GM18511 (cell line): ENCODE results near the gene CHCHD3.
A peak's percentile ranks its signal among the peaks of the same experiment; 100 is the strongest.
"Not testable (repeated sequence)": the region's sequence is repeated elsewhere in the genome, so short reads cannot be mapped to it uniquely, and the experiment has no call there.

Experiments
- ATAC-seq: cut with Tn5 transposase; IDR thresholded peaks from one replicate; pipeline ENCODE4 v1.9.1; 2021; ENCODE audit warnings: mild to moderate bottlenecking, moderate library complexity; ENCODE audit not compliant: unreplicated experiment

CHCHD3 gene

DNA sequence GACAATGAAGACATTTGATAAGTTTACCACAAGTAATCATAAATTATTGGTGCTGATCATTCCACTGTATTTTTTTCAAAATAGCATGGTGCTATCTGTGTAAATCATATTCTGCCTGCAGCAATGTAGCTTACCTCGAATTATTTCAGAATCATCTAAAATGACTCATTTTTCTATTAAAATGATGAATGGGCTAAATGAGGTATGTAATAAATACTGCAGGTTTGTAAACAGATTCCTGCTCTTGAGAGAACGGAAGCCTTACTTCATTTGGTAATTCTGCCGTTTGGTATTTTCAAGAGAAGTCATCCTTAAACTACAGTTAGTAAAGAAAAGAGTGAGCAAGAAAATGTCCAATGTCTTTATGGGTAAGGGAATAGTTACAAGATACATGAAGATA, 115.9 kb downstream of the CHCHD3 start:
- no peak for ATAC-seq

DNA sequence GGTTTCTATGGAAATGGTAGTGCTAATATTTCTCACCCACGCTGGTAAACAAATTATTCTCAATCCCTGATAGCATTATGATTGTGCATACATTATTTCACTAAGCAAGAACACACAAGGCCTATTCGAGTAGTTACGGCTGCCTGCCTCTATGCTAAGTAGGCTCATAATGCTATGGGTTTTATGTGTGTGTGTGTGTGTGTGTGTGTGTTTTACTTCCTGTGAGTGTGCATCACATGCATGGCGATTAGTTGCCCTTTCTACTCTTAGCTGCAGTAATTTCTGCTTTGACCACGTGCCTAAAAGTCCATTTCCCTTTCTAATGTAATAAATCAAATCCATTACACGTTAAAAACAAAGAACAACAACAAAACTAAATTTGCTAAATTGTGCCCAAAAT, 117.0 kb downstream of the CHCHD3 start:
- no peak for ATAC-seq

DNA sequence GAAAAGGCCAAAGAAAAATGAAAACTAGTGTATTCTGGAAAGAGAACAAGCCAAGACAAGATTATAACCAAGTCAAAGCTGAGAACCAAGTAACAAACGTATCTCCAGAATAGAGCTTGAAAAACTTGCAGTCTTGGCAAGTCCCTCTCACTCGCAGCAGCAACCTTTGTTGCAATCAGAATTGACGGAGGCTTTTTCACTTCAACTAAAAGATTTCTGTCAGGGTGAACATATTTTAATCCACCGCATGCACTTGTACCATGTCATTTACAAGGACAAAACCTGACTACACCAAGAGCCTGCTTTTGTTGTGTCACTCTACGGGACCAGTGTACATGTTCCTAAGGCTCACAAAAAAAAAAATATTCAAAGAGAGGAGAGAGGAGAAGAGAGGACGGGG, 122.0 kb downstream of the CHCHD3 start:
- no peak for ATAC-seq

DNA sequence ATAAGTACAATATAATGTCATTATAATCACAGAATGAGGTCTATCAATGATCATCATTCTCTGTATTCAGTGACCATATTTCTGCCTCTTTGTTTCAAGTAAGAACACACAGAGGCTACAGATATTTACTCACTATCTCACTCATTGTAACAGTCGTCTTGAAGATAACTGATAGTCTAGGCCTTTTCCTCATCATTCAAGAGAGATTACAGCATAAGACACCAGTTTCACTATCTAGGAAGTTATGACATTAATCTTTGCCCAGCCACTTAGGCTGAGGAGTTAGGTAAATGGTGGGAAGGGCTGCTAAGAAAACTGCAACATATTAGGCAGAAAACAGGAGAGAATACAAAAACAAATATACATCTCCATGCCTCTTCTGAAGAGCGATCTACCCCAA, 125.3 kb downstream of the CHCHD3 start:
- ATAC-seq: no peak

DNA sequence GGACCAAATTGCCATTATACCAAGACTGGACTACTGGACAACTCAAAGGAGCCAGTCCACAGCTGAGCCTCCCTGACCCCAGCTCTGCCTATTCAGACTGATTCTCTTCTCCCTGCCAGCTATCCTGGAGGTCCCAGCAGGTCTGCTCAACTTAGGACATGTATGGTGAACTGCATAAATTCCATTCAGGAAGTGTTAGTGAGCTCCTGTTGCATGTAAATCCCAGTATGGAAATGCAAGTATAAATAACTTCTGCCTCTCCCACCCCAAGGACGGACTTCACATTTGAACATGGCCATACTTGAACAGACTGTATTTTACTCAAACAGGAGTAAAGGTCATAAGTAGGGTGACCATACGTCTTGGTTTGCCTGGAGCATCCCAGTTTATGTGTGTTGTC, 128.4 kb downstream of the CHCHD3 start:
- no peak for ATAC-seq

DNA sequence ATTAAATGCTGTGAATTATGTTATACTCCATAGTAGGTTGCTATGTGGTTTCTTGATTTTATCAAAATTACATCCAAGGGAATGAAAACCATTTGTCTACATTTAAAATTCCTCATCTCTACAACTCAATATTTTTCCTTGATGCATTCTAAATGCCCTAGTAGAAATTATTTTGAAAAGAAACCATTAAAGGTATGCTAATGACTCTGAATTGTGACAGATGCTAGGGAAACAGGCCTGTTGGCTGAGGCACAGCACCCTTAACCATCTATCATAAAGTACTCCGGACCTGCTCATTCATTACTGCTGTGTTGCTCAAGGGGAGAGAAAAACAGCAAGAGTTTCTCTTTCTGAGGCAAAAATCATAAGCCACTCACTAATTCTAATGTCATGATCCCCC, 131.2 kb downstream of the CHCHD3 start:
- ATAC-seq: no peak

DNA sequence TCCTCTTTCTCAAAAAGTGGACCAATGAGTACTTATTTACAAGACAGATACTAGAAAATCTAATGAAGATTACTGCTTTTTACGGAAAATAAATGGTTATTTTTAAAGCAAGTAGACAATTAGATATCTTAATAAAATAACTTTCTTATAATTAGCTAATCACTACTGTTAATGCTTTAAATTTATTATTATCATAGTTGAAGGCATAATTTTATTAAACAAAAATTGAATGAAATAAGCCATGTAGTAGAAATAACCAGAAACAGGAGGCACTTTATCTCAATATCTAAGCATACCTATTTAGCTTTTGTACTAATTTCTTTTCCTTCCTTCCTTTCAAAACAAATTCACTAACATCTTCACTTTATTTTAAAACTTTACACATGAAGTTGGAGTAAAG, 134.9 kb downstream of the CHCHD3 start:
- no peak for ATAC-seq

DNA sequence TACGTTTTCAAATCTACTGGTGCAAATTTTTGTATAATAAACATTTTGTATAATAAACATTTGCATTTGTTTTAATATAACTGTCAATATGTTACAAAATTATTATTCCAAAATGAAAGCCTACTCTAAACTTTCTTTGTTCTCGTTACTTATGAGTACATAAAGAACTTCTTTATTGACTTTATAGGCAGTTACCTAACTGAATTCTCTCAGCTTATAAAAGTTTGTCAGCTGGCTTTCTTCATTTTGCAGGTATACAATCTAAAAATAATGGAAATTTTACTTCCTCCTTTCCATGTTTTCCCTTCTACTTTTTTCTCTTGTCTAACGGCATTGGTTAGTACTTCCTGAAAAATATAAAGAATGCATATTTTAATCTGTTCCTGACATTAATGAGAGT, 137.1 kb downstream of the CHCHD3 start:
- ATAC-seq: no peak

DNA sequence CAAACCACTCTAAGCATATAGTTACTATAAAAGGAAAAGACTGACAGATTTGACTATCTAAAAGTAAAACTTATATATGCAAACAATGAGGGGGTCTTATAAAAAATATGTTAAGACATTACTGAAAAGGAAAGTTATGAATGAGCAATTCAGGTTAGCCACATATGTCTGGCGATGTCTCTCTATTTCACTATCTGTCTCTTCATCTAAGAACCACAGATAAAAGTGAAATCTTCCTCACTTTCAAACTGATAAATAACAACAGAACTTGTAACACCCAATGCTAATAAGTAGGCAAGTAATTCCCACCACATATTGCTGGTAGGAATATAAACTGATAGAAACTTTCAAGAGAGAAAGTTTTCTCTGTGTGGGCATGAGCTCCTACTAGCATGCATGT, 138.2 kb downstream of the CHCHD3 start:
- ATAC-seq: no peak

DNA sequence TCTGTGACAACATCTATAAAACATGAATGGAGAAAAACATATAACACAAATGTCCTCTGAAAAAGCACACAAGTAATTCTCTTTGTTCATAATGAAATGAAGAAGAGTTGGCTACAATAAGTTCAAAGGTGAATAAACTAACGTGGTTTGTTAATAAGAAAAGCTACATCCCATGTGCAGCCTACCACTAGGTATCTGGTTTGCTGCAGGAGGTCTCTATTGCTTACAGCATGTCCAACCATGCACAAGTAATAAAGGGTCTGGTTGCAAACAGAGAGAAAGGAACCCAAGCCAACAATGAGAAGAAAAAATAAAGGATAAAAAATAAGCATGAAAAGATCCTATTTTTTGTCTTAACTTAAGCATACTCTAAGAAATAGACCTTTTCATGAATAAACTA, 139.2 kb downstream of the CHCHD3 start:
- ATAC-seq: no peak

DNA sequence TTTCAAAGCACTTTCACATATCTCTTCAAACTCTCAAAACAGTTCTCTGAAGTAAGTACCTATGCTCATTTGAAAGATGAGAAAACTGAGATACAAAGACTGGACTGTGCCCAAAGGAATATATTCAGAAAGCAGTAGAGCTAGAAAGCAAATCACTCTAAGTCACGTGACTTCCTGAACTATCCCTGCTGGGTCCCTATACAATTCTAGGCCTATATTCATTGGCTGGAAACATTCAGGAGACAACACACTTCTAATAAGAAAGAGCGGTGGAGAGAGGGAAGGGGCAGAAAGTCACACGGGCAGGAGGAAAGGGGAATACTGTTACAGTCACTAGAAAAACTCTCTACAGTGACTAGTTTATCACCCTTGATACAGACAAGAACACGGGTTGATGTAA, 140.0 kb downstream of the CHCHD3 start:
- ATAC-seq: no peak

DNA sequence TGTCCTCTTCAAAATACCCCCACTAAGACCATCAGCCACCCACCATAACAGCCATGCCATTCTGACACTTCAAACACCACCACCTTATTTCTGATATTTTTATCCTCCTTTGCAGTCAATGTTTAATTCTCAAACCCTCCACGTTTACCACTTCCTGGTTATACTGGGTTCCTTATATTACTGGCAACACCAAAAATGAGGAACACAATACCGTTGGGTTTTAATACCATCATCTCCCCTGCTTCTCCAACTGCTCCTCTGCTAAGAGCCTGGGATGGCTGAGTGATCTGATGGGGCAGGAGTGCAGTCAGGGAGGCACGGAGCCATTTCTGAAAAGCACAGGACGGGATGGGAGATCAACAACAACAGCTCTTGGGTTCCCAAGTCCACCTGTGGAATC, 140.5 kb downstream of the CHCHD3 start:
- no peak for ATAC-seq

DNA sequence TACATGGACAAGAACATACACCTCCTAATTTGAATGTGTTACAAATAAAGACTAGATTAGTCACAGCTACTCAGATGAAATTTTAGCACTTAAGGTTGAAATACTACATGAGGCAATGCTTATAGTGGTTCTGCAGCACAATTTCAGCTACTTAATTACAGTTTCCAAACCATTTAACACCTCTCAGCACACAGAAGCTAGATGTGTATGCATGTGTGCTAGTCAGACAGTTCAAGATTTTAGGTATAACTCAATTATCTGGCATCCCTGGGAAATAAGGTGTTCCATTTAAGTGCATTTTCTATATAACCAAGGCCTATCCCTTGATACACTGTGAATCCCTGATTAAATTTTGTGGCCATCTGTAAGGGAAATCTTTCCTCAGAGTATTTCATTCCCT, 141.8 kb downstream of the CHCHD3 start:
- ATAC-seq: no peak

DNA sequence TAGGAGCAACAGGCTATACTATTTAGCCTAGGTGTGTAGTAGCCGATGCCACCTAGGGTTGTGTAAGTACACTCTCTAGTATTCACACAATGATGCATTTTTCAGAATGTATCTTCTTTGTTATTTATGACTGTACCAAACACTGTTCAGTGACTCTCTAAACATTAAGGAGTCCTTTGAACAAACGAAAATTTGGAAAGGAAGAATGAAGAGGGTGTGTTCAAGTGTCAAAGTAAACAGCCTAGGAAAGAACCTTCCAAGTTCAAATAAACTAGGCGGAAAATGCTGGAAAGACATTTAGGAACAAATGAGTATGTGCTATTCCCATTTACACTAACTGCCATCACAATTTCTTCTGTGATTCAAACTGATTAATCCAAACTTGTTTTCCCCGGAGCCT, 142.4 kb downstream of the CHCHD3 start:
- no peak for ATAC-seq

DNA sequence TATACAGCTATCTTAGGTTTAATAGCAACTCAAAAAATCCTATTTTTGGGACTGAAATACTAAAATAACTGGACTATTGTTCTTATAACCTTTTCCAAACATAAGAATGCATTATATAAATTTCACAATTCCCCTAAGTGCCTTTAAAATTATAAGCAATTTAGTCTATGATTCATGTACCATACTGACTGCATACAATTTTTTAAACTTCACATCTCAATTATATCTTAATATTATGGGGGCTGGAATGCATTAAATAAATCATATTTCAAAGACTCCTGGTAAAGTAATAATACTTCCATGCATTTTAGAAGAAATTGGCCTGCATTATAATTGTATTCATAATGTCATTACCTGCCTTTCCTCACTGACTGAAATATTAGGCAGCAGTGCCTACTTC, 144.6 kb downstream of the CHCHD3 start:
- ATAC-seq: no peak

DNA sequence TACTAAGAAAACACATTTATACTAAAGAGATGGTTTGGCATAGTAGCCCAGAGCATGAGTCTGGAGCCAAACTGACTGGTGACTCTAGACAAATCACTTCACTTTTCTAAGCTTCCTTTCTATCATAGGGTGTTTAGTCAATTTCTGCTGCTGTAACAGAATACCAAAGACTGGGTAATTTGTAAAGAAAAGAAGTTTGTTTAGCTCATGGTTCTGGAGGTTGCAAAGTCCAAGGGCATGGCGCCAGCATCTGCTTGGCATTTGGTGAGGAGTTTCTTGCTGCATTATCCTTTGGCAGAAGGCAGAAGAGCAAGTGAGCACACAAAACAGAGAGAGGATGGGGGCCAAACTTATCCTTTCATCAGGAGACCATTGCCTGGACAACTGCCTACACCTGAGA, 146.3 kb downstream of the CHCHD3 start:
- no peak for ATAC-seq

DNA sequence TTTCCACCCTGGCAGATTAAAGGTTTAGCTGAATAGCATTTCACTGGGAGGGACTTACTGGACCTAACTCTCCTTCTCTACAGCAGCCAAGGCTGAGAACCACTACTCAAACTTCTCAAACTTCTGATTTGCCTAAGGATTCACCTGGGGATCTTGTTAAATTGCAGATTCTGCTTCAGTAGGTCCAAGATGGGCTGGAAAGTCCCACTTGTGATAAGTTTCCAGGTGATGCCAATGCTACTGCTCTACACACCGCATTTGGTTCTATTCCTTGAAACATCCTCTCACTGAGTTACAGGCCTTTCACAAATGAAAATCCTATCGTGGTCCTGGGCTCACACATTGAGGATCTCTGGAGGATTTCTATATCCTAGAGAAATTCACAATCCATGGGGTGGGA, 147.9 kb downstream of the CHCHD3 start:
- peak; percentile 46 for ATAC-seq

DNA sequence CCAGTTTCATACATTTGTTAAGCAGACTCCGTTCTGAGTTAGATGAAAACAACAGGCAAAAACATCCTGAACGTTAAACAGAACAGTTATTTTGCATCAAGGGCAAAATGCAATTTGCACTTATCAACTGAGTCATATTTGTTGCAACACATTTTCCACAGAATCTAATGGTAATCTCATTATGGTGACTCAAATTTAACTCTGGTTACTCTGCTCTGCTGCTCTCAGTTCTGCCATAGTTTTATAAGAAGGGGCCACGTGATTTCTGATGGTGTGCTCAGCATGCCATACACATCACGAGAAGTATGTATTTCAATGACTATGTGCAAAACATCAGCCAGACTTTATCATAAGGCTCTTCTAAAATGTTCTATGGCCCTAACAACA, 148.8 kb downstream of the CHCHD3 start:
- peak; percentile 64 for ATAC-seq

DNA sequence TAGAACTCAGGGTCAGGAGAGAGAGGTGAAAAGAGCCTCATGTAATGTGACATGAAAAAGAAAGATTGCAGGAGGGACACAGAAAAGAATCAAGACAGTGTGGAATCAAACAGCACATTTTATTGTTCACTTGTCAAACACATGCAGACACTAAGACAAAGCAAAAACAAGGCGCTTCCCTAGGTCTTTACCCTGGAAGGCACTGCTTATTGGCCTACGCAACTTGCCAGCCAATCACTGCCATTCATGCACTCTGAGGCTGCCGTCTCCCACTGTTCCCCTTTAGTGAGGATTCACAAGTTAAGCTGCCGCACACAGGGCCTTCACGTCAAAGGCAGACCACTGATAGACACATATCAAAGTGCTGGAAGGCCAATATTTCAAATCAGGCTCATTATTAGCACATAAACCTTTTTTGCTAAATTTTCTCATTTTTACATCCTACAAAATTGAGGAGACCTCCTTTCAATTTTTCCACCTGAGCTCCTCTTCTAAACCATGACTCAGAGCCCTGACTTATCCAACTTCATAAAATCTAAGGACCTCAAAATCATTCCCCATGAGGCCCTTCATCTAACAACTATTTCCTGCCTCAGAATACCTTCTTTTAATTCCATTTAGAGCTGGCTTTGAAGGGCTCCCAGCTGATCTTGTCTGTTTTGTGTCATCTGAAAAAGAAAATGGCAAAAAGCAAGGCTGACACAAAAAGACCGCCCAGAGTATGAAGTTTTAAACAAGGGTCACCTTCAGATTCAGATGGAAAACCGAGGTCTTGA, 149.4 kb downstream of the CHCHD3 start:
- ATAC-seq: no peak

DNA sequence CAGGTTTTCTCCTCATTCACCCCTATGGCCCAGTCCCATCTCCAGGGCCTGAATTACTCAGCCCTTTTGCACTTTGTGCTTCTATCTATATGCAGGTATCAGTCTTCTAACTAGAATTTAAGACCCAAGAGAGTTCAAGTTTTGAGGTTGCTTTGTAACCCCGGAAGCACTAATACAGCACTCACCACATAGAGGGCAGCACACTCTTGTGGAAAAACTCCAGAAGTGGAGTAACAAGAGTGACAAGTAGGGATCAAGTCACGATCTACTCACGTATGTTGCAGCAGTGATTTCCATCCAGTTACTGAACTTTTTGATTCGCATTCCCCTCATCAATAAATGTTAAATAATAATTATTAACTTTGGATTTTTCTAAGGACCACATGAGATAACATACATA, 151.0 kb downstream of the CHCHD3 start:
- ATAC-seq: no peak

DNA sequence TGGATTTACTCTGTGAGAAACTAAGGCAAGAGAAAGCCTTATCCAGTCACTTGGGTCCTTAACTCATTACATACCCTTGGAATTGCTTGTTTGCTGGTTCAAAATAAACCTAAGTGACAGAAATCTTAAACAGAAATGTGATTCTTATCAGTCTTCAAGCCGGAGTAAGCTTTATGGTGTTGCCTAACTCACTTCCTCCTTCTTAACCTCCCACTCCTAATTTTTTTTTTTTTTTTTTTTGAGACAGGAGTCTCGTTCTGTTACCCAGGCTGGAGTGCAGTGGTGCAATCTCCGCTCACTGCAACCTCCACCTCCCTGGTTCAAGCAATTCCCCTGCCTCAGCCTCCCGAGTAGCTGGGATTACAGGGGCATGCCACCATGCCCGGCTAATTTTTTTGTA, 151.9 kb downstream of the CHCHD3 start:
- ATAC-seq: not testable (repeated sequence)

DNA sequence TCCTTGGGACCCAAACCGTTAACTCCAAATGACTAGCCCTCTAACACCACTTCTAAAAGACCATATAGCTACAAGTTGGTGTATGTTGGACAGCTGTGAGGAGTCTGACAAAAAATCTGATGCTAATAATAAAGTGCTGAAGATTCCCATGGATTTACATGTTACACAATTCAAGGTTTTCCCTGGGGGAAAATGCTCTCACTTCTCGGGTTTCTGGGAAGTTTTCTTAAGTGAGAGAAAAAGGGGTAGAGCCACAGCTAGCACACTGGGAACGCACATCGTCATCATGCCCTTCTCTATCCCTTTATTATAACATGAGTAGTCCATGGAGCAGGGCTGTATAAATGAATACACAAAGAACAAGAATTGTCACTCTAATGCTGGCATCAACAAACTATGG, 162.1 kb downstream of the CHCHD3 start:
- no peak for ATAC-seq

DNA sequence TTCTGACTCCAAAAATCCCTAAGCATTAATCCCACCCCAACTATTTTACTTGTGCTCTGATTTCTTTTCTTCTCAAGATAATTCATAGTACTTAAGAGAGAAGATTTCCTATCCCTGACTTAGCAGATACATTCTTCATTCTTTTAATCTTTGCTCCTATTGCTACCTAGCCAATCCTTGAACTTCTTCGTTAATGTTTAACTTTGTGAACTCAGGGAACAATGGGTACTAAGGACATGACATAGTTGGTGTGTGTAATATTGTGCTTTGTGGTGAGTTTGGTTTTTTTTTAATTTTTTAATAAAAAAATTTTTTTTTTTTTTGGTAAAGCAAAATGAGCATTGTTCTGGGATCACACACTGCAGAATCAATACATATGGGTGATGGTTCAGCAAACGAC, 166.2 kb downstream of the CHCHD3 start:
- ATAC-seq: no peak
